KBM-7 (cell line): ENCODE data around the gene MPZL1.

Source experiments
- DNase-seq: peaks from one replicate; pipeline ENCODE4 v3.0.0-alpha.2; 2015
- in situ Hi-C: fragments of 300-500 bp; cut with MboI; formaldehyde crosslinking; loops from 2 replicates; pipeline ENCODE4 v1.14.3; 2020; ENCODE audit warnings: low sequenced_read_pairs, low pct_unique_long_range_greater_than_20kb, mixed read lengths

Gene MPZL1

GRCh38 chr1:167764458-167765330 is 42.9 kb downstream of the MPZL1 start:
- in situ Hi-C loops: no loop called here
- DNase-seq: no peak

- DNase-seq: no peak
- in situ Hi-C loops: no loop called here
Measured at GRCh38 chr1:167765496-167765895, 43.7 kb downstream of the MPZL1 start.

DNA sequence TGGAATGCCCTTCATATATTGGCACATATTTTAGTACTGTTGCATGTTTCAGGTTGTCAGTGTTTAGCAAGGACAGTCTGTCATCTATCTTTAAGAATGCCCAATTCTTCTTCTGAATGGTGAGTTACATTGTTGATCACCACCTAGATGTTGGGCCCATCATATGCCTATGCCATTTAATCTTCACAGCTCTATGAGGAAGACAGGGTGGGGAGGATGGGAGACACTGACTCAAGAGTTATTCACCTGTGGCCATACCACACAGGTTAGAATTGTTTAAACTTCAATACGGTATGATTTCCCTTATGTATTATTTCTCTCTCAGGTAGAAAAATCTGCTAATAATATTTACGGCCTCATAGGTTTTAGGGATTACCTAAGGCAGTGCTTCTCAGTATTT is 44.8 kb downstream of the MPZL1 start:
- in situ Hi-C loops: no loop called here
- no peak for DNase-seq

DNA sequence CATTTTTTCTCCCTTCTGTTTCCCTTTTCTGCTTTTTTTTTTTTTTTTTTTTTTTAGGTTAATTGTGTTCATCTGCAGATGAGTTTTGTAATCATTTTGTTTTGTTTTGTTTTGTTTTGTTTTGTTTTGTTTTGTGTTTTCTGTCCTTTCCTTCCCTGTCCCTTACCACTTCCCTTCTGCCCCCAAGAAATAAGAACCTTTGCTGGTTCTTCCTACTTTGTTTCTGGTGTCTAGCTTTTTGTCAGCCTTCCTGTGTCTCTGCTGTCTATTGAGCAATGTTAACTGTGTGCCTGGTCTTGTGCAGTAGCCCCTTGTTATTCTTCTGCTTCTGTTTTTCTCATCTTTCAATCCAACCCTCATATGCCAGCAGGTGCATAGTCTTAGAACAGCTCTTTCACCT is 46.0 kb downstream of the MPZL1 start:
- in situ Hi-C loops: no loop called here
- no peak for DNase-seq

GRCh38 chr1:167770127-167770526 is 48.3 kb downstream of the MPZL1 start:
- no peak for DNase-seq
- in situ Hi-C loops: no loop called here

GRCh38 chr1:167772436-167772835 is 50.7 kb downstream of the MPZL1 start:
- in situ Hi-C loops: no loop called here
- no peak for DNase-seq

DNA sequence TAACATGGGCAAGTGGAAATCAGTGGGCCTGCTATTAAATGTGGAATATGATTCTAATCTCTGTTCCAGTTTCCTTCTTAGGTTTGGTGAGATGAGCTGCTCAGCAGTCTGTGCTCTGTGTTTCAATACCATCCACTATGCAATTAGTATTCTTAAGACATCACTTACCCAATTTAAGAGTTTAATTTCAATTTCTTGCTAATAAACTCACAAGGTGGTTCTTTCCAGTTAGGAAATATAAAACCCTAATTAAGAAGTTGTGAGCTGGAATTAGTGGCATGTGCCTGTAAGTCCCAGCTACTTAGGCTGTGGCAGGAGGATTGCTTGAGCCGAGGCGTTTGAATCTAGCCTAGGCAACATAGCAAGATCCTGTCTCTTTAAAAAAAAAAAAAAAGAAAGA is 51.7 kb downstream of the MPZL1 start:
- in situ Hi-C loops: no loop called here
- no peak for DNase-seq

- DNase-seq: no peak
- in situ Hi-C loops: no loop called here
Measured at GRCh38 chr1:167774710-167775109, 52.9 kb downstream of the MPZL1 start.

DNA sequence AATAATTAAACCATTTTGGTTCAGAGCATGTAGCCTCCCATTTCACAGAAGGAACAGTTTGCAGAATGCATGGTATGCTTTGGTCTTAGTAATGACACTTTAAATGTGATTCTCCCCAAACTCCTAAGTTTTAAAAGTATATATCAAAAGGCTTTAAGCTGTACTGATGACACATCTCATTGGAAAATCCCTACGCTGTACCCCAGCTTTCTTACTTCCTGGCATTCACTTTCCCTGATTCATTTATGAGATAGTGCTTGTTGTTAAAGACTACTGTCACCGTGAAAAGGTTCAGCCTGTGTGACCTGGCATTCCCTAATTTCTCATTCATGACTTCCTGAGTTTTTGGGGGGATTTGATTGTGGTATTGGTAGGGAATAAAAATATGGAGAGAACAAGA is 53.4 kb downstream of the MPZL1 start:
- DNase-seq: no peak
- in situ Hi-C loops: no loop called here

DNA sequence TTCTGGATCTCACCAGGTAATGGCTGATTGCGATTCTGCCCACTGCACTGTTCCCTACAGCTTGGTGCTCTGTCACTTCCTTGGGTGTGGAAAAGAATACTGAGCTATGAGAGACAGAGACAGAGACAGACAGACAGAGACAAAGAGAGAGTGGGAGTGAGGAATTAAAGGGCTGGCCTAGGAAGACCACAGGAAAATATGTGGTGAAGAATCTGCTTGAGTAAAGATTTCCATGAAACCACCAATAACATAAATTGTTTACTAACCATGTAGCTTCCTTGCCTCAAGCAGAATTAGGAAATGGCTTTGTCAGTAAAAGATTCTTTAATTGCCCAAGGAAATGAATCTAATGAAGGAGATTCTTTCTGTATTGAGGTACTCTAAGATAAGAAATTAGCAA is 54.4 kb downstream of the MPZL1 start:
- in situ Hi-C loops: no loop called here
- no peak for DNase-seq

DNA sequence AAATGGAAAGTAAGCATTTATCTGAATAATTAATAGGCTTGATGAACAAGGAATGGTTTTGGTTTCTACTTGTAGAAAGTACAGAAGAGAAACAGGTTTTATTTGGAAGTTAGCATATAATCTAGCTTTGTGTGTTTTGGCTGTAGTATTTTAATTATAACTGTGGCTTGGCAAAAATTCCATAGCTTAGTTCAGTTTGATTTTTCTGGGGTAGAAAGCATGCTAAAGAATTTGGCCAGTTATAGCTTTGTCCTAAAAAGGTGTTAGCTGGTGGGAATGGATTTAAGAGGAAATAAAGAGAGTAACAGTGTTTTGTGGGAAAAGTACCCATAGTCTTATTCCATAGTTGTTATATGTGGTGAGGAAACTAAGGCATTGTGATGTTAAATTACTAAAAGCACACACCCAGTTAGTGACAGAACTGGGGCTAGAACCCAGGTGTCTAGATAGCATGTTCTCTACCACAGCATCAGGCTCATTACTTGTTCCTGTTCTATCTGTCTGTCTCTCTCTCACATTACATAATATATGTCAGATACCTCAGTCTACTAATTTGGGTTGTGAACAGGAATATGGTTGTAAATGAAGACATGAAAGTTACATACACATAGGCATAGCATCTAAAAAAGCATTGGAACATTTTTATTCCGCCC is 55.0 kb downstream of the MPZL1 start:
- in situ Hi-C loops: no loop called here
- no peak for DNase-seq

DNA sequence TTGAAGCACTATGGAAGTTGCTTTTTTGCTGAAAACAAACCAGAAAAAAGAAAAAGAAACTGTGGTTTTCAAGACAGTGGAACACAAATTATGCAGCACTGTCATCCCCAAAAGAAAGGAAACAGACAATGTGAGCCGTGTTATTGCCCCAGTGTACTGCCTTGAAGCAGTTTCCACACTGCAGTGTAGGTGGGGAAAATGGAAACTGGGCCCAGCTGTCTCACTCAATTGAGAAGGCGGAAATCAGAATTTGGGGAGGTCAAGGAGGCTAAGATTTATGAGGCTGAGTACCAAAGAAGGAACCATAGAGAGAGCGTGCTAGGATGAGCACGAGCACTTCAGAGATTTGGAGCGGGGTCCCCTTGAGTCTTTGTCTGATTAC is 55.5 kb downstream of the MPZL1 start:
- in situ Hi-C loops: no loop called here
- no peak for DNase-seq

DNA sequence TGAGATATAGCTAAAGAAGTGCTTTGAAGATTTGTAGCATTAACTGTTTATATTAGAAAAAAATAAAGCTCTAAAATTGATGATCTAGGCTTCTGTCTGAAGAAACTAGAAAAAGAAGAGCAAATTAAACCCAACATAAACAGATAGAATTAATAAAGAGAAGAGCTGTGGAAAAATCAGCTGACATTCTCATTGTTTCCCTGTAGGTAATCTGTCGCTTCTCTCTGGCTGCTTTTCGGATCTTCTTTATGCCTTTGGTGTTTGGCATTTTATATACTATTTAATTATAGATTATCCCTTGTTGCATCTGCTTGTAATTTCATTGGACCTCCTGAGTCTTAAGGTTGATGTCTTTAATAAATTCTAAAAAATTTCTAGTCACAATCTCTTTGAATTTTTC is 59.8 kb downstream of the MPZL1 start:
- DNase-seq: no peak
- in situ Hi-C loops: no loop called here

GRCh38 chr1:167782946-167783345 is 61.2 kb downstream of the MPZL1 start:
- in situ Hi-C loops: no loop called here
- no peak for DNase-seq

- in situ Hi-C loops: no loop called here
- no peak for DNase-seq
Measured at GRCh38 chr1:167784876-167785550, 63.2 kb downstream of the MPZL1 start.

- in situ Hi-C loops: no loop called here
- DNase-seq: no peak
Measured at GRCh38 chr1:167786502-167786901, 64.7 kb downstream of the MPZL1 start.

GRCh38 chr1:167789501-167789900 is 67.7 kb downstream of the MPZL1 start:
- DNase-seq: no peak
- in situ Hi-C loops: no loop called here

- in situ Hi-C loops: no loop called here
- no peak for DNase-seq
Measured at GRCh38 chr1:167790117-167790516, 68.3 kb downstream of the MPZL1 start.

DNA sequence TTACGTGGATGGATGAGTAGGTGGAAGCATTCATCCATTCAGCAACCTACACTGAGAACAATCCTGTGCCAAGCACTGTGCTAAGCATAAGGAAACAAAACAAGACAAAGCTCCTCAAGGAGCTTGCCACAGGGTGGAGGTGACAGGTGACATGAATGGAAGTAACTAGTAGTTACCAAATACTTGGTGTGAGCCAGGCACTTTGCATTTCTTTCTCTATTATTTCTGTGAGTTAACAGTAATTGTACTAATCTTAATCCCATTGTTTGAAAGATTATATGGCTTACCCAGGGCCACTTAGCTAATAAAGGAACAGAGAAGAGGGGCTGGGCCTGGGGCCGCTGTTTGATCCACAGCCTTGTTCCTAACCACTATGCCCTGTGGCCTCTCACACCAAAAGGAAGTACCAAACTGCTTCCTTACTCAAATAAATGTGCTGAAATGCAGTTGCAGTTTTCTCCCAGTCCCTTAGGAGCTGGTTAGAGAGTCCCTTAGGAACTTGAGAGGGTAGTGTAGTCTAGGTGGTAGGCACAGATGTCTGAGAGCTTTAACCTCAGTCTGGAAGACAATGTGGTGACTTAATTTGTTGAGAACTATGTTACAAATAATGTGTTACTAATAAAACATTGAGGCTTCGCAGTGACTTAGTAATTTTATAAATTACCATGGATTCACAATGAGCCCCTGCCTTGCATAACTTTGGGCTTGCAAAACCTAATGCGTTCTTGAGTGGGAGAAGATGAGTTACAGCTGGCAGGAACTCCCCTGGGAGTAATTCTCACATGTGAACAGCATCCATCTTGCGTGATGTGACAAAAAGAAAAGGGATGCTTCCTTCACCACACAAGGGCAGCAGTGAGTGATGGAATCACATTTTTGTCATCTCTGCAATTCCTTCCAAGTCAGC is 69.8 kb downstream of the MPZL1 start:
- peak; percentile 16 for DNase-seq
- in situ Hi-C loops: no loop called here
